ENCODE measurements around the gene NCKIPSD.

Gene NCKIPSD

DNA sequence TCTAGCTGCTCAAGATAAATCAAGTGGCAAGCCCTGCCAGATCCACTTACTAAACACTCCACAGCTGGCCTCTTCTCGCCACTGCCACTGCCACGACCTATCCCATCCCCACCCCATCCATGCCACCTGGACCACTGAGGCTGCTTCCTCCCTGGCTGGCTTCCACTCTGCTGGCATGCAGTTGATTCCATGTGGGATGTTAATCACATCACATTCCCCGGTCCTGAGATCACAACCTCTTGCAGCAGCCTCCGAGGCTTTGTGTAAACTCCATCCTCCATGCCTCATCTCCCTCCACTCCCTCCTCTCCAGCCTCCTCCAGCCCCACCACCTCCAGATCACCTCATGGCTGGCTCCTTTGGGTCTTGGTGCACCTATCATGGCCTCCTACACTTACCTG lies 7.7 kb downstream of the NCKIPSD start:
- DNase-seq, result no peak

DNA sequence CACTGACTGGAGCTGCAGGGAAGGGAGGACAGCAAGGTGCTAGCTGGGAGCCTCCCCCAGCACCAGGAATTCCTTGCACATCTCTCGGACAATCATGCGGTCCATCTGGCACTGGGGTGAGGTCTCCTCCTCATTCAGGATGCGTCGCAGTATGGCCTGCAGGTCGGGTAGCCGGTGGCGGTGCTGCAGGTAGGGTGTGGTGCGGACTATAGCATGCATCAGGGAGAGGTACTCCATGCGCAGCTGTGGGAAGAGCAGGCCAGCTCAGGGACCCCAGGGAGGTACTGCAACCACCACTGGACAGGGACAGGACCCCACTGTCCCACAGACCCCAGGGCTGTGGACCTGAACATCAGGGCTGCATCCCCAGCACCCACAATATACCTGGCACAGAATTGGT lies 11.2 kb downstream of the NCKIPSD start:
- no peak for DNase-seq

DNA sequence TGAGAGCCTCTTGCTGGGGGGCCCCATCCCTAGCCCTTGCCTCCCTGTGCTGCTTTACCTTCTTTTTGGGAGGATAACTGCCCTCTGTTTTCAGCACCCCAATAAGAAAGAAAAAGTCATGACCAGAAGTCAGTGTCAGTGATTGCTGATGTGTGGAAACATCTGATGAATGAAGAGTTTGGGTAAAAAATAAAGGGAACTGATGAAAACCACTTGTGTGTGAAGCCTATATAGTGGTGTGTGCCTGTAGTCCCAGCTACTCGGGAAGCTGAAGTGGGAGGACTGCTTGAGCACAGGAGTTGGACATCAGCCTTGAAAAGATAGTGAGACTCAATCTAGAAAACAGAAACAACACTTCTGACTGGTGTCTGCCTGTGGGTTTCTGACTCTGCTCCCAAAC lies 13.2 kb downstream of the NCKIPSD start:
- no peak for DNase-seq

DNA sequence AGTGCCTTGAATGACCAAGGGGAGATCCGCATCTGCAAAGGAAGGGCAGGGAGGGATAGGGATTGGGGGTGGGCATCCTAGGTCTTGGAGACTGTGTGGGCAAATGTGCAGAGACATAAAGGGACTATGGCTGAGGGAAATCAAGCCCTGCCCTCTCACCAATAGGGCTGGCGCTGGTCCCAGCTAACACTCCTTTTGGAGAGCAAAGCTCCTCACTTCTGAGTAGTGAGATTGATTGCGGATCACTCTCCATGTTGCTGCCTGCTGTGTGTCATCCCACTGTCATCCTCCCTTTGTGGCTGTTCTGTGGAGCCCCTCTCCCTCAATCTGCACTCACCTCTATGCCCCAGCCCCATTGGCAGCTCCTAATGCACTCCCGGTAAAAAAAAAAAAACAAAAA lies 20.8 kb downstream of the NCKIPSD start:
- DNase-seq, result no peak

DNA sequence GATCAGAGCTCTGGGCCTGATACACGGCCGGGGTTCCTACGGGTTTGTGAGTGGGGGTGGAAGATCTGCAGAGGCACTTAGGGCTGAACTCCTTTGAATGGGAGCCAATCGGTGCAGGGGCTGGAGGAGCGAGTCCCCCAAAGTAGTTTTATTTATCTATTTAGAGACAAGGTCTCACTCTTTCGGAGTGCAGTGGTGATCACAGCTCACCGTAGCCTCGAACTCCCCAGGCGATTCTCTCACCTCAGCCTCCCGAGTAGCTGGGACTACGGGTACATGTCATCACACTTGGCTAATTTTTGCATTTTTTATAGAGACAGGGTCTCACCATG lies 21.4 kb downstream of the NCKIPSD start:
- DNase-seq, result no peak

DNA sequence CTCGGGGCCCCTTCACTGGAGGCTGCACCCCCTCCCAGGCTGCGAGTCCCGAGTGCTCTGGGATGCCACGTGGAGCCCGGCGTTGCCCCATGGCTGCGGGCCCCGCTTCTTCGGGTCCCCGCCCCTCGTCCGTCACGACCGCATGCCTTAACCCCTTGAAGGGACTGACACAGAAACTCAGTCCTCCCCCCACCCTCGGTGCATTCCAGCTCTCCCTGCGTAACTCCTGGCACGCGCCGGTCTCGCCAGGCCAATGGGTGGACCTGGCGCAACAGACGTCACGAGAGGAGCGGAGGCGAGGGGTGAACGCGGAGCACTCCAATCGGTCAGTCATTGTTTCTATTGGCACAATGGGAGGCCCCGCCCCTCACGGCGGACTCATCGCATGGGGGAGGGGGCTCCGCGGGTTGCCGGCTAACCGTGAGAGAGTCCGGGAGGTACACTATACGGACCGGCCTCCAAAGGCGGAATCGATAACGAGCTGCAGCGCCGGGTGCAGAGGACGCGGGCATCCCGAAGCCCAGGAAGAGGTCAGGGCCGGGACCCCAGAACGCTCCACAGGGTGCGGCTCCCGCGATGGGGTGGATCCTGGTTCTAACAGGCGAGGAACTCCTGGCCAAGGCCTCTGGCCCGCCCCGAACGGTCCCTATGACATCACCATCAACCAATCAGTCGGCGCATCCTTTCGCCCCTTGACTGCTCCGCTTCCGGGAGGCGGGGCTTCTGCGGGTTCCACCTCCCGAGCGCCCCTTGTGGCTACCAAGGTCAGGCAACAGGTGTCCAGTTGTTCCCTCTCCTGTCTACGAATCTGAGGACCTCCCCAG lies 22.0 kb downstream of the NCKIPSD start:
- peak; percentile 94 to 95 for DNase-seq

DNA sequence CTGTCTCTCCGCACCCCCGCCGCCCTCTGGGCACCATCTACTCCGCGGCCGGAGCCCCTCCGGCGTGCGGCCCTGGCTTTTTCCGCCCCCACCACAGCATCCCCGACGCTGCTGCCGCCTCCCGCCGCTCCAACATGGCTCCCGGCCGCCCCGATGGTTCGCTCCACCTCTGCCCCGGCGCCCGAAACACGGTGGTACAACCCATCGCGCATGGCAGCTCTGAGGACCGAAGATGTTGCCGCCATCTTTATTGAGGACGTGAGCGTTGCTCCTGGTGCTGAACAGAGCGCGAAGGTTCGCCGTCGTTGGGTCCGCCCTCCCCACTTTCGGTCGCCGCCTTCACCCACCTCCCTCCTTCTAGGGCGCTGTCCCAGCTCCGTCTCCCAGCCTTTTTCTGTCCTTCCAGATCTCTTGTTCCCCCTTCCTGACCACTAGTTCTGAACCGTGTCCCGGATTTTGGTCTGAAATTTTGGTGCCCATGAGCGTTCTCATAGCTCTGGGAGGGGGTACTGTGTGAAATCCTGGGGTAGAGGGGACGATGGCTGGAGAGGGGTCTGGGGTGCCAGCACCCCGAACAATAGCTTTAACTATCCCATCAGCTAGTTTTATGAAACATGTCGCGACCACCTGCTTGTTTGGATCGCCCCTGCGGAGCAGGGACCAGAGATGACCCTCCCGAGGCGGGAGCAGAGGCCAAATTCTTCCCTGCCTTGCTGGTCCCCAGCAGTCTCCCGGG lies 22.8 kb downstream of the NCKIPSD start, which contains the start of gene CELSR3:
CELSR3 (minus strand) TSS at position 134 of the 736 bp plus-strand sequence. CDS start 252 bp downstream, outside the sequence.
- no peak for DNase-seq

DNA sequence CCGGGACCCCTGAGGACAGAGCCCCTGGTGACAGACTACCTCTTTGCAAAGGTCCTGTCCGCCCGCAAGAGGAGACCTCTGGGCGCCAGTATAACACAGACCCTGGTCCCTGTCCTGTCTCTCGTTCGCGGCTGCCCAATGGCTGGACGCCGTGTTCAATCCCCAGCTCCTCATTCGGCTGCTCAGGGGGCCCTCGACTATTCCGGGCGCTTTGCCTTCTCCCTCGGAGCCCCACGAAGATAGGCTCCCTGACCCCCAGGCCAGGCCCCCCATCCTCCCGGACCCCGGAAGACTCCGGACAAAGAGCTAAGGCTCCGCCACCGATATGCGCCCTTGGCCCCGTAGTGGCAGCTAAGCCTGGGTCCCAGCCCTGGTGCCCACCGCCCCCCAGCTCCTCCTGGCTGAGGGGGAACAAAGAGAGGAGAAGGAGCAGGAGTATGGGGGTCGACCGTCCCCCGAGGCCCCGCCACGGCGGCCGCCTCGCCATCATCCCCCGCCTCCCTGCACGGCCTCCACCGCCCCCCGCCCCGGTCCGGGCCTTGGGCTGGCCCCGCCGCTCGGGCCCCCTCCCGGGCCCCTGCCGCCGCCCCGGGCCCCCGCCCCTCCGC lies 23.5 kb downstream of the NCKIPSD start:
- DNase-seq, result no peak

DNA sequence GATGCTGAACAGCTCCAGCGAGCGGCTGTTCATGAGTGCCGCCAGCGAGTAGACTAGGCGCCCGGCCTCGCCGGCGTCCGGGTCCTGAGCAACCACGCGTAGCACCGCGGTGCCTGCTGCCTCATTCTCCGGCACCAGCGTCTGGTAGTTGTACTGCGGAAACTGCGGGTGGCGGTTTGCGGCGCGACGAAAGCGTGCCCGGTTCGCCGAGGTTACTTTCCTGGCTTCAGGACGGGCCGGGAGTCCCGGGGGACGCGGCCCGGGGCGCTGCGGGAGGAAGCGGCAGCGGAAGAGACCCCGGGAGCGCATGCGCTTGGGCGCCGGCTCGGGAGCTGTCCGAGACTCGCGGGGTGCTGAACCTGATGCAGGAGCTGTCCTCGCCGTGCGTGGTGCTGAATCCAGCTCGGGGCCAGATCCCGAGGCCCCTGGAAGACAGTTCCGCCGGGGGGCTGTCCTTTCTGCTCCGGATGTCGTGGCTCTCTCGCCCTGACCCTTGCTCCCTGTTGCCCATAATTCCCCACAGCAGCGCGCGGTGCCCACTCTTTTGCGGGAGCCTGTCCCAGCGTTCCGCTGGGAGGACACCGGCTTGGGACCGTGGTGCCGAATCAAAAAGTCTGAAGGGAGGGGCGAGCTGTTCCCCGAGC lies 24.1 kb downstream of the NCKIPSD start:
- DNase-seq, result no peak

DNA sequence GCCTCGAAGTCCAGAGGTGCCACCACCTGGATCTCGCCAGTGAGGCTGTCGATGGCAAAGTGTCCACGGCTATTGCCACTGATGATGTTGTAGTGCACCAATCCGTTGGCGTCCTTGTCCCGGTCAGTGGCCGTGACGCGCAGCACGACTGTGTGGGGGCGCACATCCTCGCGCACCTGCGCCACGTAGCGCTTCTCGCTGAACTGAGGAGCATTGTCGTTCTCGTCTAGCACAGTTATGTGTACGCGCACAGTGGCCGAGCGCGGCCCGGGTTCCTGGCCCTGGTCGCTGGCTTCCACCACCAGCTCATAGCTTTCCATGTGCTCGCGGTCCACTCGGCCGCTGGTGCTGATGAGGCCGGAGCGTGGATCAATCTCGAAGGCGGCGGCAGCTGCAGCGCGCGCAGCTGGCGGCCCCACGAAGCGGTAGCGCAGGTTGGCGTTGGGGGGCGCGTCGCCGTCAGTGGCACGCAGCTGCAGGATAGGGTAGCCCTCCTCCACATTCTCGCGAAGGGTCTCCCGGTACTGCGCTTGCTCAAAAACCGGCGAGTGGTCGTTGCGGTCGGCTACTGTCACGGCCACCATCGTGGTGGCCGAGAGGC lies 24.8 kb downstream of the NCKIPSD start:
- no peak for DNase-seq

DNA sequence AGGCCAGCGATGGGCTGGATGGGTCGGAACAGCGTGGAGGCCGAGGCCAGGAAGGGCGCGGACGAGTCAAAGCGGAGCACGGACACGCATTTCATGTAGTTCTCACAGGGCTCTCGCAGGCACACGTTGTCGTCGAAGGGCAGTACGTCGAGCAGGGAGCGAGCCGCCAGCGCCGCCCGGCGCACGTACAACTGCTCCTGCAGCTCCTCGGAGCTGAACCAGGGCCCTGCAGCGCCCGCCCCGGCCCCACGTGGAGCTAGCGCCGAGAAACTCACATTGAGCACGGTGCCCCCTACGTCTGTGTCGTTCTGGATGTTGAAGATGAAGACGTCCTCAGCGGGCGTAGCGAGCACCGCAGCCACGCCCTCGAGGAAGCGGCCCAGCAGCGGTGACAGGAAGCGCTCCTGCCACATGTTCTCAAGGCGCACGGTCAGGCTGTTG lies 28.9 kb downstream of the NCKIPSD start:
- DNase-seq, result no peak

DNA sequence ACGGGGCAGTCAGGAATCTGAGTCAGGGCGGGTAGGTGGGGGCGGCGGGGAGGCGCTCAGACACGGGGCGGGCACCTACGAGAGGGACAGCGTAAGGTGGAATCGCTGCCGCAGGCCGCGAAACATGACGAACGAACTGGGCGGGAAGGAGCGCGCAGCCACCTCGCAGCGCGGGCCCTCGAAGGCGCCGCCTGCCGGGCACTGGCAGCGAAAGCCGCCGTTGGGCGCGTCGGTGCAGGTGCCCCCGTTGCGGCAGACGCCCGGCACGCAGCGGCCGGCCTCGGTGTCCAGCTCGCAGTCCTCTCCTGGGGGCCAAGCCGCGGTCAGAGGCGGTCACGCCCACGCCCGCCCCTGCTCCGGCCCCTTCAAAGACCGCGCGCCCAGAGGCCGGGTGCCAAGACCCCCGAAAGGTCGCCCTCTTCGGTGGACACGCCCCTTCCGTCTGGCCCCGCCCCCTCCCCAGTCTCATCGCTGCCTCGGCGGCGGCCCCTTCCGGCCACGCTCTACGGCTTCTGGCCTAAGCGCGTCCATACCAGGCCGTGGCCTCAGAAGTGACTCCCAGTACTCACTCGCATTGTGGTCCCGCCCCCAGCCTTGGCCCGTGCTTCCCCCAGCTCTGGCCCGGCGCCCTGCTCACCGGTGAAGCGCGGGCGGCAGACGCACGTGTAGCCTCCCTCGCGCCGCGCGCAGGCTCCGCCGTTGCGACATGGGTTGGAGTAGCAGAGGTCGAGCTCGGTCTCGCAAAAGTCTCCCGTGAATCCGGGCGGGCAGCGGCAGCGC lies 29.5 kb downstream of the NCKIPSD start:
- no peak for DNase-seq

DNA sequence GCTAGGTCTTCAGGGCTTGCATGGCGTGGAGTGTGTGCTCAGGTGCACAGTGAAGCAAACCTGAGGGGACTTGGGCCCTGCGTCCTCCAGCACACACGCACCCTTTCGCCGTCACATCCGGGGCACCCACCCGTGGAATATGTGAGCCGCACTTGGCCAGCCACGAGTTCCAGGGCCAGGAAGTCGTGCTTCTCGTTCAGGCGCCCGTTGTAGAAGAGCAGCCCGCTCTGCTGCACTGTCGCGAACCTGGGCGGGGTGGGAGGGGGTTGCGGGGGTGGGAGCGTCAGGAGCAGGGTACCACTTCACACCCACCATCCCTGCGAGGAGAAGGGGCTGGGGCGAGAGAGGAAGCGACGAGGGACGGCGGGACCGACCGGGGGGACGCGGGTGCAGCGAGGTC lies 30.1 kb downstream of the NCKIPSD start:
- DNase-seq, result no peak

DNA sequence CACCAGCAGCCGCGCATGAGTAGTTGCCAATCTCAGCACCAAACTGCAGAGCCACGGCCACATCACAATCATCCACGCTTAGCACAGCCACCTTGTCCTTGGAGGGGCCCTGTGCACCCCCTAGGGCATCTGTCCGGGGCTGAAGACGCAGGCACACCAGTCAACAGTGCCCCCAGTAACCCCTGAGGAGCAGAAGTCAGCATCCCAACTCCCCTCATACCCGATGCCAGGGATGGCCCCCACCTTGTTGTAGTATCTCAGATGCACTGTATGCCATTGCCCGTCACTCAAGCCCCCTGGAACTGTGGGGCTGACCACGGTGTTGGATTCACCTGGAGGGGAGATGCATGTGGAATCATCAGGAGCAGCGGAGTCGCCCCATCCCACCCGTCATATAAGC lies 30.7 kb downstream of the NCKIPSD start:
- no peak for DNase-seq

DNA sequence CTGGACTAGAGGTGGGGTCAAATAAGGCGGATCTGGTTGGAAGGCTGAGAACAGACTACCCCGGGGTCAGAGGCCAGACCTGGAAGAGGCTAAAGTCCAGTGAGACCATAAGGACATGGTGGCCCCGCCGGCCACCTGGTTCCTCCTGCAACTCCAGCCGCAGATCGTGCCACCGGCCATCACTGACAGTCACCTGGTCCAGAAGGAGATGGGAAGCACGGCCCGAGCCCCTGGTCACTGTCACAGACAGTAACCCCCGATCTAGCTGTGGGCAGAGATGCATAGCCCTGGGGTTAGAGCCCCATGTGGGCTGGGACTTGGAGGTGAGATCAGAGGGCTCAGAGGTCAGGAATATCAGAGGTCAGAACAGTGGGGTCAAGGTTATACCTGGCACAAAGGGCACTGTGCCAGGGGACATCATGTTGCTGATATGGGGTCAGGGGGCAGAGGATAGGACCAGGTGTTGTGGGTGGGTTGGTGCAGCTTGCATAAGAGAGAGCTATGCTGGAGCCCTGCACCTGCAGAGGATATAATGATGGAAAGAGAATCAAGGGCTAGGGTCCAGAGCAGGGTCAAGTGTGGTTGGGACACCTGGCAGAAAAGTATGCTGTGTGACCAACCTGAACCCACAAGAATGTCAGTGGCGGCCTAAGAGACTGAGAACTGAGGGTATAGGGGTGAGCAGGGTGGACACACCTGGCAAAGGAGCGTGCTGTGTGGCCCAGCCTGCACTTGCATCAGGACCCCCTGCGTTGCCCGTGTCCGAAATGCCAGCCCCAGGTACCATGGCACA lies 32.6 kb downstream of the NCKIPSD start:
- no peak for DNase-seq

DNA sequence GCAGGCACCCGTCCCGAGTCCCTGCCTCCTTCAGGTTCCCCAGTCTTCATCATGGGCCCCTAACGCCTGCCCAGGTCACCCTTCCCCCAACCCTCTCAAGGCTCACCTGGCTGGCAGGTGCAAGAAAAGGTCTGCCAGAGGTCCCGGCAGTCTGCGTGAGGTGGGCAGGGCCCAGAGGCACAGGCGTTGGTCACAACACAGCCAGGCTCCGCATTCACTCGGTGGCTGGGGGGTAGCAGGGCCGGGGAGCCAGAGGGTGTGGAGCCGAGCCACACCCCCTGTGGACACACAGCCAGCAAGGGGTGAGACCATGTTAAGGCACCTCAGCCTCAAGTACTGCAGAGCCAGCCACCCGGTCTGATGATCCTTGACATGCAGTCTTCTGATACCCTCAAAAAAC lies 33.9 kb downstream of the NCKIPSD start:
- DNase-seq, result no peak

DNA sequence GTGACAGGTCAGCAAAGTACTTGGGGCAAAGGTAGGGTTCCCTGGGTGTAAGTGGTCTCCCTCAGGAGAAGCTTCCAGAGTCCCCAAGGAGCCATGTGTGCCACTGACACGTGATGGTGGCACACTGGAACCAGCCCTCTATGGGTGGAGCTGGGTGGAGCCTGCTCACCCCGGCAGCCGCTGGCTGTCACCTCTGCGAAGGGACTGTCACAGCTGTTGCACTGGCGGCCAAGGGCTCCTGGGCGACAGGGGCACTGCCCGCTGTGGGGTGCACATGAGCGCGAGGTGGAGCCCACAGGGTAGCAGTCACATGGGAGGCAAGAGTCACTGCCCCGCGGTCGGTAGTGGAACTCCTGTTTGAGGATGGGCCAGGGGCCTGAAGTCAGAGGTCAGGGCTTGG lies 35.0 kb downstream of the NCKIPSD start:
- no peak for DNase-seq

DNA sequence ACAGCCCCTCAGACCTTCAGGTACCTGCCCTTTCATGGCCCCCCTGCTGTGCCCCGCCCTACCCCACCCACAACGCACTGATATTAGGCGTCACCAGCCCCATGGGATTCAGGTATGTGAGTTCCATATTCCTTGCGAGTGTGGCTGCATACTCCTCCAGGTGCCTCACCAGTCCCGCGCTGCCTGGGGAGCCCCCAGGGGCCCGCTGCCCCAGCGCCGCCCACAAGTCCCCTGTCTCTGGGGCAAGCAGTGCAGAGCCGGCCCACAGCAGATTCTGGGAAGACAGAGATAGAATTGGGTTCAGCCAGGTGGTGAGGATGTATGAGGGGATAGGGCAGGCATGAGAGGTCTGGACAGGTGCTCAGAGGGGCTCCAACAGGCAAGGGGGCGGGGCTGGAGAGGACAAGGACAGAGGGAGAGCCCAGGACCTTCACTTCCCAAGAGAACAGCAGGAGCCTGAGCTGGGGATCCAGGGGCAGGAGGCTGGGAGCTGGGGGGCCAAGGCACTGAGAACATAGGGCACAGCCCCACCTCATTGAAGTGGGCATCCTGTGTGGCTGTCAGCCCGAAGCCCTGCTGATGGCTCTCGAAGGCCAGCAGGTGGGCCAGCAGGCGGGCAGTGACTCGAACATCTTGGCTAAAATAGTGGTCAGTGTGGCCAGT lies 37.4 kb downstream of the NCKIPSD start:
- no peak for DNase-seq

DNA sequence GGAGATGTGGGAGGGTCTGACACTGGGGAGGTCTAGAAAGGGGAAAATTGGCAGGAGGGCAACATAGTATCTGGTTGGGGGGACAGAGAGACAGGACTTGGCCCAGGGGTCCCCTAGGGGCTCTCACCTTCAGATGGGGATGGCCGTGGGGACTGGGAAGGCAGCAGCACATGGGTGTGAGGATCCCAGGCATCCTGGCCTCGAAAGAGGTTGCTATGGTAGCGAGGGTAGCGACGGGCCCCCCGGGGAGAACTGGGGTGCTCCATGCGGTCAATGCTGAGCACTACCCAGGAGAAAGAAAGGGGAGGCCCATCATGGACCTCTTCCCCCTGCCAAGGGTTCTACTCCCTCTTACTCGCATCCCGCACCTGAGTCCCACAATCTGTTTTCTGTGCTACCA lies 38.0 kb downstream of the NCKIPSD start:
- DNase-seq, result no peak

DNA sequence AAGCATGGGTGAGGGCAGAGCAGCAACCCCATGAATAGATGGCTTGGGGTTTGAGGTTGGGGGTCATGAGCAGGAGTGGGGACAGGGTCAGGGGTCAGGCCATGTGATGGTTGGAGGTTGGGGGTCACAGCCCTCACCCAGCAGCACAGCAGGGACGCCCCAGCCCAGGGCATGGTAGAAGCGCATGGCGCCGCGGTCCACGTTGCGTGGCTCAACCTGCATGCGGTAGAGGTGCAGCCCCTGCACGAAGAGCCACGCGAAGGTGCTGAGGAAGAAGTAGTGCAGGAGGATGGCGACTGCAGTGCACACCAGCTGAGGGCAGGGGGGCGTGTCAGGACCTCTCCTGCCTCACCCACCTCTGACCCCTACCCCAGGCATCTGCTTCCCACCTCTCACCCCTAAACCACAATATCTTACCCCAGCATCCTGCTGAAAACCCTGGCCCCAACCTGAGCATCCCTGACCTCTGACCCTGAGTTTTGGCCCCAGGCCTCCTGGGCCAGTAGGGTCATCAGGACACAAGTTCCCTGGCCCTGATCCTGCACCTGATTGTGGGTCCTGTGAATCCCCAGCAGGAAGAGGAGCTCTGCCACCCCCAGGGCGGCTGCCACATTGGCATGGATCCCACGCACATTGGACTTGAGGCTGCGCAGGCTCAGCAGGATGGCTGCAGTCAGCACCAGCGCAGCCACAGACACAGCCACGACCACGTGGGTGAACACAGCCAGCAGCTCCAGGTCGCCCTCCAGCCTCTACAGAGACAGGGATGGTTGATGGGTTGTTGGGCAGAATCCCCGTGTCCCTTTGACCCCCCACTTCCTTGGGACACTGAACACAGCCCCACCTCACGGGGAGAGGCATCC lies 40.6 kb downstream of the NCKIPSD start:
- DNase-seq, result no peak

Data from NCI-H524 (cell line).